H1 (cell line): ENCODE results near the gene SRPRA. TPM values are rescaled to one million over a fixed set of nuclear protein-coding genes. Genes with fewer than 3 reads are reported as not detected.

ENCODE experiments used
- CTCF ChIA-PET: fragments of 300-600 bp; sonication (Branson Sonifier 250); formaldehyde crosslinking; loops from one replicate; lab custom pipeline; 2021; ENCODE audit not compliant: partially characterized antibody; lab: Charles Lee
- POLR2A ChIA-PET: fragments of 300-600 bp; sonication (Branson Sonifier 250); formaldehyde crosslinking; loops from one replicate; lab custom pipeline; 2021; ENCODE audit warnings: inconsistent platforms; ENCODE audit not compliant: partially characterized antibody; lab: Charles Lee
- DNase-seq, 2 experiments: peaks; one replicate each; pipeline versions ENCODE4 v3.0.0 to v3.0.0-alpha.2; 2010 to 2022; ENCODE audit warnings: low spot score in 2 of 2, low read depth in 1 of 2, mixed read lengths in 1 of 2
- FAIRE-seq: peaks from 2 replicates; lab custom pipeline; 2011; peaks lifted over from hg19 to GRCh38; lab: Jason Lieb, UNC
- H2AFZ ChIP-seq: 2 replicates; pipeline ENCODE4 v1.8.1; 2012; ENCODE audit warnings: low read length, inconsistent platforms
- H2AK5ac ChIP-seq: 2 replicates; pipeline ENCODE4 v1.6.1; 2013; ENCODE audit warnings: low read depth, low read length
- H2BK120ac ChIP-seq: replicated peaks from 2 replicates; pipeline ENCODE3; 2013; ENCODE audit warnings: low read depth, low read length, inconsistent platforms
- H2BK12ac ChIP-seq: 2 replicates; pipeline ENCODE4 v1.6.1; 2013; ENCODE audit warnings: low read depth, low read length
- H2BK15ac ChIP-seq: 2 replicates; pipeline ENCODE4 v1.6.1; 2013; ENCODE audit warnings: low read length
- H2BK20ac ChIP-seq: 2 replicates; pipeline ENCODE4 v1.6.1; 2013; ENCODE audit warnings: low read length
- H2BK5ac ChIP-seq: 2 replicates; pipeline ENCODE4 v1.6.1; 2013; ENCODE audit warnings: low read depth, low read length
- H3K14ac ChIP-seq: 2 replicates; pipeline ENCODE4 v1.6.1; 2013; ENCODE audit warnings: inconsistent platforms; ENCODE audit not compliant: insufficient read length
- H3K18ac ChIP-seq: 2 replicates; pipeline ENCODE4 v1.6.1; 2013; ENCODE audit warnings: low read length; ENCODE audit errors: extremely low read depth
- H3K23ac ChIP-seq: 2 replicates; pipeline ENCODE4 v1.6.1; 2013; ENCODE audit warnings: inconsistent platforms; ENCODE audit not compliant: insufficient read length
- H3K23me2 ChIP-seq: 2 replicates; pipeline ENCODE4 v1.6.1; 2013; ENCODE audit warnings: low read depth, low read length
- H3K27ac ChIP-seq: 2 replicates; pipeline ENCODE4 v1.6.1; 2011; ENCODE audit warnings: low read depth, low read length, inconsistent platforms
- H3K27me3 ChIP-seq, 4 experiments: replicated peaks in 1 of 4; 1 replicate in 1 of 4; 2 replicates in 3 of 4; pipeline versions ENCODE4 v1.6.1 to v1.8.1; 2011 to 2013; ENCODE audit warnings: low read length in 3 of 4, mild to moderate bottlenecking in 3 of 4, inconsistent platforms in 2 of 4, mixed read lengths in 2 of 4, moderate library complexity in 1 of 4; ENCODE audit not compliant: control insufficient read depth in 3 of 4, insufficient read depth in 3 of 4; ENCODE audit errors: extremely low read depth in 1 of 4
- H3K36me3 ChIP-seq, 4 experiments: 2 replicates each; pipeline versions ENCODE4 v1.6.1 to v1.8.1; 2011 to 2013; ENCODE audit warnings: mild to moderate bottlenecking in 4 of 4, low read length in 3 of 4, moderate library complexity in 2 of 4, control low read depth in 1 of 4, inconsistent platforms in 1 of 4; ENCODE audit not compliant: insufficient read depth in 4 of 4, control insufficient read depth in 2 of 4
- H3K4ac ChIP-seq: replicated peaks from 2 replicates; pipeline ENCODE3; 2013; ENCODE audit warnings: low read length, low read depth, mixed read lengths, inconsistent platforms; ENCODE audit not compliant: insufficient read length
- H3K4me1 ChIP-seq, 4 experiments: replicated peaks in 1 of 4; 1 replicate in 1 of 4; 2 replicates in 3 of 4; pipeline versions ENCODE4 v1.6.1 to v1.8.1; 2011 to 2013; ENCODE audit warnings: low read length in 3 of 4, inconsistent platforms in 2 of 4, mixed read lengths in 1 of 4; ENCODE audit not compliant: insufficient read depth in 4 of 4, control insufficient read depth in 3 of 4
- H3K4me2 ChIP-seq, 2 experiments: 2 replicates each; pipeline versions ENCODE4 v1.6.1 to v1.8.1; 2011 to 2013; ENCODE audit warnings: low read depth in 2 of 2, low read length in 2 of 2, control low read depth in 1 of 2, inconsistent platforms in 1 of 2, mild to moderate bottlenecking in 1 of 2; ENCODE audit not compliant: insufficient read depth in 1 of 2
- H3K4me3 ChIP-seq, 4 experiments: fragments of 200-600, 300-600 bp in 1 of 4; sonication (generic), shearing (Covaris generic), sonication (Bioruptor Twin) in 1 of 4; 2 replicates each; pipeline versions ENCODE4 v1.5.1 to v1.8.1; 2011 to 2016; ENCODE audit warnings: low read length in 4 of 4, low read depth in 3 of 4, control low read depth in 2 of 4, inconsistent platforms in 2 of 4, mild to moderate bottlenecking in 2 of 4, mixed read lengths in 1 of 4, moderate library complexity in 1 of 4; ENCODE audit not compliant: insufficient read depth in 2 of 4; ENCODE audit errors: extremely low read depth in 1 of 4
- H3K56ac ChIP-seq: replicated peaks from 2 replicates; pipeline ENCODE3; 2013; ENCODE audit warnings: low read depth, mild to moderate bottlenecking, mixed read lengths, low read length, inconsistent platforms; ENCODE audit not compliant: insufficient read length
- H3K79me1 ChIP-seq: 2 replicates; pipeline ENCODE4 v1.6.1; 2013; ENCODE audit warnings: low read depth, low read length, control low read depth
- H3K79me2 ChIP-seq, 2 experiments: 2 replicates each; pipeline versions ENCODE4 v1.6.1 to v1.8.1; 2012 to 2013; ENCODE audit warnings: low read length in 2 of 2, mild to moderate bottlenecking in 2 of 2, inconsistent platforms in 1 of 2; ENCODE audit not compliant: insufficient read depth in 2 of 2, control insufficient read depth in 1 of 2
- H3K9ac ChIP-seq, 4 experiments: replicated peaks in 1 of 4; 1 replicate in 1 of 4; 2 replicates in 3 of 4; pipeline versions ENCODE4 v1.6.1 to v1.8.1; 2011 to 2013; ENCODE audit warnings: low read depth in 3 of 4, low read length in 3 of 4, control low read depth in 2 of 4, mild to moderate bottlenecking in 2 of 4, moderate library complexity in 2 of 4, inconsistent platforms in 1 of 4; ENCODE audit errors: extremely low read depth in 1 of 4
- H3K9me3 ChIP-seq, 2 experiments: 2 replicates each; pipeline versions ENCODE4 v1.6.1 to v1.8.1; 2012 to 2013; ENCODE audit warnings: mild to moderate bottlenecking in 2 of 2, moderate library complexity in 2 of 2, control low read depth in 1 of 2, inconsistent platforms in 1 of 2, low read depth in 1 of 2, low read length in 1 of 2, mixed read lengths in 1 of 2; ENCODE audit not compliant: insufficient read depth in 2 of 2
- H4K20me1 ChIP-seq, 2 experiments: replicated peaks in 1 of 2; 2 replicates each; pipeline versions ENCODE3 to v1.8.1; 2011 to 2013; ENCODE audit warnings: inconsistent platforms in 2 of 2, low read length in 2 of 2, mild to moderate bottlenecking in 1 of 2; ENCODE audit not compliant: insufficient read depth in 2 of 2, control insufficient read depth in 1 of 2
- H4K5ac ChIP-seq: 2 replicates; pipeline ENCODE4 v1.6.1; 2013; ENCODE audit warnings: low read length, low read depth, mixed read lengths, inconsistent platforms; ENCODE audit not compliant: insufficient read length
- H4K8ac ChIP-seq: 2 replicates; pipeline ENCODE4 v1.8.0; 2013; ENCODE audit warnings: mild to moderate bottlenecking, moderate library complexity, low read length, inconsistent platforms; ENCODE audit not compliant: insufficient read depth; ENCODE audit errors: extremely low read depth
- H4K91ac ChIP-seq: replicated peaks from 2 replicates; pipeline ENCODE3; 2013; ENCODE audit warnings: low read length, mixed read lengths, inconsistent platforms; ENCODE audit not compliant: insufficient read length
- WGBS, 2 experiments: shearing (Covaris generic) in 1 of 2; methylation state at CpG; one replicate each; pipeline versions ENCODE4 v1.1.6 to v1.1.7; 2013 to 2015; ENCODE audit warnings: low lambda C conversion rate in 2 of 2, mixed read lengths in 2 of 2, inconsistent platforms in 1 of 2, low coverage in 1 of 2, missing lambda C conversion rate in 1 of 2; ENCODE audit not compliant: insufficient replicate concordance in 2 of 2, insufficient coverage in 1 of 2, insufficient read length in 1 of 2; ENCODE audit errors: extremely low coverage in 1 of 2, missing lambda C conversion rate in 1 of 2; 5-methylcytosine and 5-hydroxymethylcytosine counted together
- polyA plus RNA-seq, 7 experiments: library from polyadenylated mRNA; depleted of rRNA in 3 of 7; stranded (reverse) in 5 of 7; unstranded in 2 of 7; fragments of >200 nt in 5 of 7; fragments of 200-250 nt in 2 of 7; gene quantifications; 1 replicate in 5 of 7; 2 replicates in 1 of 7; 4 replicates in 1 of 7; pipeline versions ENCODE4 v1.2.1 to v1.2.3, GENCODE V29; 2011 to 2013; ENCODE audit warnings: missing spikeins in 2 of 7, mixed read lengths in 2 of 7
- total RNA-seq: library from RNA; stranded (reverse); fragmentation: NEBNext Ultra II Directional; extraction: Animal tissue kit (Norgen Biotek cat#: 25700); gene quantifications from 2 replicates; pipeline ENCODE4 v1.2.1, GENCODE V29; 2021

The SRPRA gene
- total and polyA plus RNA-seq, 2 of the 8 experiments (the other 6 are each of a cell fraction or from before 2014, with no cell fraction given) = 57.6 to 62.0 TPM

DNA sequence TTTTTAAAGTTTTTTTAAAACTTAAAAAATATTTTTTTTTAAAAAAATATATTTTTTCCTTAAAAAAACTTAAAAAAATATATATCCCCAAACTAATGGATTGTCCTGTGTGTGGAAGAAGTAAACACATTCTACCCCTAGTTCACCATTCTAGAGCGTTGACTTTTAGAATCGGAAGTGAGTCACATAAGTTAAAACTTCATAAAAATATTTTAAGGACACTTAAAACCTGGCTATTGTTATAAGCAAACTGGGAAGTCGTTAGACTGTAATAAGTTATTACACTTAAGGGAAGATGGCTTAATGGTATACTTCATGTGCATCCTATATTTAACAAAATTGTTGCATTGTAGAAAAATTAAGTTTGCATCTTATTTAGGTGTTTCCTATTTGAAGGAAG, 36.0 kb downstream of the SRPRA start:
- Histone ChIP-seq H4K91ac (no peak overlapping the region), H3K27ac (no peak overlapping the region), H2BK12ac (no peak overlapping the region), H3K18ac (no peak overlapping the region), H3K56ac (no peak overlapping the region), H4K20me1 (peaks cover 0 to 3% of the 10 kb centered on the region in 2 experiments), H3K9me3 (no peaks in the 10 kb centered on the region), H3K4me3 (no peak overlapping the region), H3K36me3 (peaks cover 0 to 14% (median 2%) of the 10 kb centered on the region in 4 experiments; a peak in 5 of 8 replicates), H2AK5ac (no peak overlapping the region), H3K4me2 (no peak overlapping the region), H3K27me3 (no peaks in the 10 kb centered on the region), H4K8ac (no peak overlapping the region), H3K79me1 (0 out of 2 replicates have a peak, but pooled peaks cover 4% of the 10 kb centered on the region), H3K23me2 (no peaks in the 10 kb centered on the region), H2BK5ac (no peak overlapping the region), H2AFZ (no peak overlapping the region), H2BK15ac (no peak overlapping the region), H3K9ac (no peak overlapping the region), H3K4me1 (no peaks in the 10 kb centered on the region; a peak in 1 of 7 replicates), H3K14ac (no peak overlapping the region), H3K79me2 (peaks cover 0 to 13% of the 10 kb centered on the region in 2 experiments; a peak in 2 of 4 replicates), H4K5ac (no peak overlapping the region), H3K23ac (no peak overlapping the region), H2BK120ac (no peak overlapping the region), H2BK20ac (no peak overlapping the region), H3K4ac (no peak overlapping the region)
- 88% methylated on average over 3 of the region's 3 CpGs; no CpG with 5 or more reads in 1 of the 2 experiments for WGBS, 2 experiments
- ChIA-PET CTCF (interaction anchor here (0.7 kb wide), 1 partner anchor 375 kb away, joined by 3 read pairs; no protein-coding TSS in a partner anchor), POLR2A (no interaction called here)
- no peak for DNase-seq
- FAIRE-seq = no peak
